MCF 10A (cell line): ENCODE results near the gene RIPOR3. TPM values are rescaled to one million over a fixed set of nuclear protein-coding genes. Genes with fewer than 3 reads are reported as not detected.
A peak's percentile ranks its signal among the peaks of the same experiment; 100 is the strongest.

Experiments used
- BruUV-seq: library from RNA; stranded (reverse); fragments of 400-500 nt; replicated peaks from 2 replicates; lab custom pipeline; 2021; lab: Mats Ljungman, UMichigan
- CTCF ChIA-PET: fragments of 300-600 bp; sonication (Branson Sonifier 250); formaldehyde crosslinking; extraction: SDS; loops from one replicate; lab custom pipeline; 2021; ENCODE audit warnings: antibody characterized with exemption, inconsistent platforms; lab: Yijun Ruan, JAX
- POLR2A ChIA-PET: fragments of 300-600, 350-650 bp; sonication (Branson Sonifier 250); formaldehyde crosslinking; extraction: SDS; loops from one replicate; lab custom pipeline; 2020; ENCODE audit warnings: antibody characterized with exemption, inconsistent platforms; lab: Yijun Ruan, JAX
- DNase-seq: peaks from one replicate; pipeline ENCODE4 v3.0.0-alpha.2; 2018; ENCODE audit not compliant: unreplicated experiment
- H3K27ac Mint-ChIP-seq: one replicate; pipeline ENCODE4 v1.8.0; 2022; ENCODE audit warnings: mild to moderate bottlenecking, low read depth, mixed read lengths; ENCODE audit not compliant: unreplicated experiment
- H3K27me3 Mint-ChIP-seq: one replicate; pipeline ENCODE4 v1.8.0; 2022; ENCODE audit warnings: mixed read lengths; ENCODE audit not compliant: insufficient read depth, unreplicated experiment
- H3K36me3 Mint-ChIP-seq: one replicate; pipeline ENCODE4 v1.8.0; 2022; ENCODE audit warnings: mild to moderate bottlenecking, moderate library complexity, mixed read lengths; ENCODE audit not compliant: insufficient read depth, unreplicated experiment
- H3K4me1 Mint-ChIP-seq: one replicate; pipeline ENCODE4 v1.8.0; 2022; ENCODE audit warnings: mixed read lengths; ENCODE audit not compliant: insufficient read depth, unreplicated experiment
- H3K4me3 Mint-ChIP-seq: one replicate; pipeline ENCODE4 v1.8.0; 2022; ENCODE audit warnings: mild to moderate bottlenecking, moderate library complexity, mixed read lengths; ENCODE audit not compliant: unreplicated experiment
- H3K9me3 Mint-ChIP-seq: one replicate; pipeline ENCODE4 v1.8.0; 2022; ENCODE audit warnings: mixed read lengths; ENCODE audit not compliant: unreplicated experiment
- intact Hi-C: fragments of 100-400 bp; cut with micrococcal nuclease; formaldehyde crosslinking; loops from 2 replicates; pipeline ENCODE4 v1.14.1; 2022
- total RNA-seq: library from RNA; stranded (reverse); gene quantifications from 2 replicates; pipeline ENCODE4 v1.2.3, GENCODE V29; 2022
- TF ChIP-seq, protein P1 (sequence below): fragments of 200-600 bp; IDR thresholded peaks from one replicate; pipeline ENCODE4 v1.8.0; 2022; ENCODE audit warnings: antibody characterized with exemption, mild to moderate bottlenecking; ENCODE audit not compliant: unreplicated experiment

RIPOR3 gene
- total RNA-seq, 1 experiment from 2014 or later: not detected

DNA sequence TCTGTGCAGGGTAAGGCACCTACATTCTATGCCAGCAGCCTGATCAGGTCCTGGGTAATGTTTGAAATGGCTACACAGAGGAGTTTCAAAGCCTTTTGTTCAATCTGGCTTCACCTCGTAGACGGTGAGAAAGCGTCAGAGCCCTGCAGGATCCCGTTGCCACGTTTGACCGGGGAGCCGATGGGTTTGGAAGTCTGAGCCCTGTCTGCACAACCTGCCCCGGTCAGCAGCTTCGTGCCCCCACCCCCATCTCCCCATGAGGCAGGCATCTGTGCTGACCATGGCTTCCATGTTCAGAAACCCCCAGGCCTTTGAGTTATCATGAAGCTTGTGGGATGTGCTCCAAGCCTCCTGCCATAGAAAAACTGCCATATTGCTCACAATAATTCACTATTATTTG is 117.2 kb downstream of the RIPOR3 start:
- H3K4me1 Mint-ChIP-seq: peaks cover 25% of the 10 kb centered on the region
- H3K36me3 Mint-ChIP-seq: peaks cover 78% of the 10 kb centered on the region
- H3K27ac Mint-ChIP-seq: peak overlapping the region; percentile 76
- ChIA-PET CTCF (interaction anchor here (0.6 to 6.0 kb wide), 11 partner anchors 12 to 424 kb away, joined by 3 to 40 read pairs (median 9); no protein-coding TSS in a partner anchor), POLR2A (interaction anchor here (1.0 to 5.7 kb wide), 6 partner anchors 12 to 387 kb away, joined by 4 to 33 read pairs (median 14); partner anchors contain the start of gene PTPN1)
- no peak for DNase-seq
- H3K27me3 Mint-ChIP-seq: no peaks in the 10 kb centered on the region
- intact Hi-C loops: no loop called here
- BruUV-seq: no TSS peak
- H3K4me3 Mint-ChIP-seq: no peak overlapping the region
- no peaks in the 10 kb centered on the region for H3K9me3 Mint-ChIP-seq
- TF ChIP-seq, protein P1, sequence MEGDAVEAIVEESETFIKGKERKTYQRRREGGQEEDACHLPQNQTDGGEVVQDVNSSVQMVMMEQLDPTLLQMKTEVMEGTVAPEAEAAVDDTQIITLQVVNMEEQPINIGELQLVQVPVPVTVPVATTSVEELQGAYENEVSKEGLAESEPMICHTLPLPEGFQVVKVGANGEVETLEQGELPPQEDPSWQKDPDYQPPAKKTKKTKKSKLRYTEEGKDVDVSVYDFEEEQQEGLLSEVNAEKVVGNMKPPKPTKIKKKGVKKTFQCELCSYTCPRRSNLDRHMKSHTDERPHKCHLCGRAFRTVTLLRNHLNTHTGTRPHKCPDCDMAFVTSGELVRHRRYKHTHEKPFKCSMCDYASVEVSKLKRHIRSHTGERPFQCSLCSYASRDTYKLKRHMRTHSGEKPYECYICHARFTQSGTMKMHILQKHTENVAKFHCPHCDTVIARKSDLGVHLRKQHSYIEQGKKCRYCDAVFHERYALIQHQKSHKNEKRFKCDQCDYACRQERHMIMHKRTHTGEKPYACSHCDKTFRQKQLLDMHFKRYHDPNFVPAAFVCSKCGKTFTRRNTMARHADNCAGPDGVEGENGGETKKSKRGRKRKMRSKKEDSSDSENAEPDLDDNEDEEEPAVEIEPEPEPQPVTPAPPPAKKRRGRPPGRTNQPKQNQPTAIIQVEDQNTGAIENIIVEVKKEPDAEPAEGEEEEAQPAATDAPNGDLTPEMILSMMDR: no peak

DNA sequence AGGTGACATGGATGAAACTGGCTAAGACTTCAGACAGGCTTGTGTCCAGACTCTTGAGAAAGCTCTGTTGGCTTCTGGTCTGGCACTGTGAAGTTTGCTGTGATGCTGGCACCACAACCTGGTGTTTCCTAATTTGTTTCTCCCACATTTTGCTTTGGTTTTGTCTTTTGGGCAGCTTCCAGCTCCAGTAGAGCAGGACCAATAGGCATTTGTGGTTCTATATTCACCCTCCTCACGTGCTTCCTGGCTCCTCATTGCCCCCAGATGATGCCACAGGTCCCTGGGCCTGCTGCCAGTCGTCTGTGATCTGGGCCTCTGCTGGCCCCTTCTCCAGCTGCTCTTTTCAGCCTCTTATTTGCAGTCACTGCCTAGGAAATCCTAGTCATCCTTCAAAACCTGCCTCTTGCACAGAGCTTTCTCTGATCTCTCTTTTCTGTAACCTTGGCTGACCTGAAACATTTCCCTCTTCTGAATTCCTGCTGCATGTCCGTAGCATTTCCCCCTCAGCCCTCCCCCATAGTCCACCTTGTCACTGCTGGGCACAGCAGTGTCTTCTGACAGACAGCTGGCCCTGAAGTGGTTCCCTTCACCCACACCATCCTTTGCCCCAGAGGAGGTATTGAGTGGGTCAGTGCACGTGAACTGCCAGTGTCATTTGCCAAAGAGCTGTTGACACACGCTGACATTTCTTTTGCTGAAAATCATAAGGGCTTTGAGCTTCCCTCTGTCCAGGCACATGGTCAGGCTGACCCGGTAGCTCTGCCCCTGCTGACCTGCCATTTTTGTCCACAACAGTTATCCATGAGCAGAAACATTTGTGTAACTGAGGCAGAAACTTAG is 118.2 kb downstream of the RIPOR3 start:
- H3K27ac Mint-ChIP-seq: peak overlapping the region; percentile 36
- H3K4me3 Mint-ChIP-seq: no peak overlapping the region
- TF ChIP-seq, protein P1: no peak
- BruUV-seq: no TSS peak
- POLR2A ChIA-PET: interaction anchor here (0.6 to 5.7 kb wide), 12 partner anchors 11 to 386 kb away, joined by 3 to 33 read pairs (median 4); partner anchors contain the start of gene PTPN1
- DNase-seq: peak; percentile 80
- H3K4me1 Mint-ChIP-seq: peaks cover 31% of the 10 kb centered on the region
- intact Hi-C loops: no loop called here
- peaks cover 78% of the 10 kb centered on the region for H3K36me3 Mint-ChIP-seq
- H3K27me3 Mint-ChIP-seq: no peaks in the 10 kb centered on the region
- H3K9me3 Mint-ChIP-seq: no peaks in the 10 kb centered on the region
- CTCF ChIA-PET: interaction anchor here (0.6 to 6.0 kb wide), 20 partner anchors 11 to 1798 kb away, joined by 3 to 40 read pairs (median 4); no protein-coding TSS in a partner anchor

DNA sequence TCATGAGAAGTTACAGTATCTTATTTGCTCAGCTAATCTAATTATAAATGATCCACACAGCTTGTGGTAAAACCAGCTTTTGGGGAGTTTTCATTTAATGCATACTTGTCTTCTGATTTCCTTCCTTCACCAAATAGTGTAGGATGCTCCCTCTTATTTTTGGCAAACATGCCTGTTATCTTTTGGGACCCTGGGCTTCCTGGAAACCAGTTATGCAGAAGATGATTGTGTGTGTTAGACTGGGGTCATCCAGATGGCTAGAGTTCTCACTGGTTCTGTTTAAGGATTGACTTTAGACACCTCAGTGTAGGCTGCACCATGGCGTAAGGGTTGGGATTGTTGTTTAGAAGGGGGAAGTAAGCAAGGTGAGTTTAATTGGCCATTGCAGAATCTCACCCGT is 119.9 kb downstream of the RIPOR3 start:
- Mint-ChIP-seq H3K4me1 (peaks cover 38% of the 10 kb centered on the region), H3K27ac (no peak overlapping the region), H3K27me3 (no peaks in the 10 kb centered on the region), H3K4me3 (no peak overlapping the region), H3K9me3 (no peaks in the 10 kb centered on the region), H3K36me3 (peaks cover 77% of the 10 kb centered on the region)
- intact Hi-C loops: loop anchor here (2.0 kb wide), 1 partner anchor 61 kb away; the partner anchor contains the start of gene PTPN1
- no peak for DNase-seq
- BruUV-seq: no TSS peak
- TF ChIP-seq, protein P1: no peak
- ChIA-PET CTCF (interaction anchor here (0.6 to 1.5 kb wide), 5 partner anchors 17 to 173 kb away, joined by 3 to 4 read pairs (median 3); no protein-coding TSS in a partner anchor), POLR2A (interaction anchor here (1.1 to 3.0 kb wide), 2 partner anchors 16 to 137 kb away, joined by 4 to 19 read pairs; no protein-coding TSS in a partner anchor)
